ENCODE data around the gene TGIF2. TPM values are rescaled to one million over a fixed set of nuclear protein-coding genes. Genes with fewer than 3 reads are reported as not detected.

Gene TGIF2
- total RNA-seq, 4 donors from 2014 or later: 10.6 to 12.7 (median 12.3) TPM

DNA sequence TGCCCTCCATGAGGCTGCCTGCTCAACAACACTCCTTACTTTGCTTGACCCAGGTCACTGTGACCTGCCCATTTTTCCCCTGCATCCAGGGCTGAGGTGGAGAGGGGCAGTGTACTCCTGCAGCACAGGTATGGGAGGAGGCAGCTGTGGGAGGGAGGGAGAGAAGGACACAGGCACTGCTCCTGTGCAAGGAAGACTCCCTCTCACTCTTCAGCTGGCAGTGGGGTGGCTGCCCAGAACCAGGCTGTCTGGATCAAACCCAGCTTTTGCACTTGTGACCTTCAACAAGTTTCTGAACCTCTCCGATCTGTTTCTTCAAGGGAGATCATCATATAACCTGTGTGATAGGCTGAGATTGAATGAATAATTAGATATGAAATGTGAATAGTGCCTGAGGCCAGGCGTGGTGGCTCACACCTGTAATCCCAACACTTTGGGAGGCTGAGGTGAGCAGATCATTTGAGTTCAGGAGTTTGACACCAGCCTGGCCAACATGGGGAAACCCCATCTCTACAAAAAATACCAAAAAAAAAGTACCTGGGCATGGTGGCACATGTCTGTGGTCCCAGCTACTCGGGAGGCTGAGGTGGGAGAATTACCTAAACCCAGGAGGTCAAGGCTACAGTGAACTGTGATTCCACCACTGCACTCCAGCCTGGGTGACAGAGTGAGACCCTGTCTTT, 14.1 kb downstream of the TGIF2 start:
- TF ChIP-seq, protein P1, sequence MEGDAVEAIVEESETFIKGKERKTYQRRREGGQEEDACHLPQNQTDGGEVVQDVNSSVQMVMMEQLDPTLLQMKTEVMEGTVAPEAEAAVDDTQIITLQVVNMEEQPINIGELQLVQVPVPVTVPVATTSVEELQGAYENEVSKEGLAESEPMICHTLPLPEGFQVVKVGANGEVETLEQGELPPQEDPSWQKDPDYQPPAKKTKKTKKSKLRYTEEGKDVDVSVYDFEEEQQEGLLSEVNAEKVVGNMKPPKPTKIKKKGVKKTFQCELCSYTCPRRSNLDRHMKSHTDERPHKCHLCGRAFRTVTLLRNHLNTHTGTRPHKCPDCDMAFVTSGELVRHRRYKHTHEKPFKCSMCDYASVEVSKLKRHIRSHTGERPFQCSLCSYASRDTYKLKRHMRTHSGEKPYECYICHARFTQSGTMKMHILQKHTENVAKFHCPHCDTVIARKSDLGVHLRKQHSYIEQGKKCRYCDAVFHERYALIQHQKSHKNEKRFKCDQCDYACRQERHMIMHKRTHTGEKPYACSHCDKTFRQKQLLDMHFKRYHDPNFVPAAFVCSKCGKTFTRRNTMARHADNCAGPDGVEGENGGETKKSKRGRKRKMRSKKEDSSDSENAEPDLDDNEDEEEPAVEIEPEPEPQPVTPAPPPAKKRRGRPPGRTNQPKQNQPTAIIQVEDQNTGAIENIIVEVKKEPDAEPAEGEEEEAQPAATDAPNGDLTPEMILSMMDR (IDR thresholded peaks at IDR 0.05; ENCODE audit: low read depth): no peak

DNA sequence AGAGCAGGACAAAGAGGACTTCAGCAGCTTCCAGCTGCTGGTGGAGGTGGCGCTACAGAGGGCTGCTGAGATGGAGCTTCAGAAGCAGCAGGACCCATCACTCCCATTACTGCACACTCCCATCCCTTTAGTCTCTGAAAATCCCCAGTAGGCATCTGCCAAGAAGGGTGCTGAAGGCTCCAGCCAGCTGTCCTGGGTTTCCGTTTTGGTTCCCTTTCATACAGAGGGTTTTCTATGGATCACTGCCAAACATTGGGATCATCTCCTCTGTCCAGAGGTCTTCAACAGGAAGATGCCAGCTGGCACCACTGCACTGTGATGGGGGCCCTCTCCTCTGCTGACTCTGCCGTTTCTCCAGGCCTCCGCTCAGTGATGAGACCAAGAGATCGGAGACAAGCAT, 17.9 kb downstream of the TGIF2 start:
- TF ChIP-seq, protein P1 (IDR thresholded peaks at IDR 0.05; ENCODE audit: low read depth): no peak

DNA sequence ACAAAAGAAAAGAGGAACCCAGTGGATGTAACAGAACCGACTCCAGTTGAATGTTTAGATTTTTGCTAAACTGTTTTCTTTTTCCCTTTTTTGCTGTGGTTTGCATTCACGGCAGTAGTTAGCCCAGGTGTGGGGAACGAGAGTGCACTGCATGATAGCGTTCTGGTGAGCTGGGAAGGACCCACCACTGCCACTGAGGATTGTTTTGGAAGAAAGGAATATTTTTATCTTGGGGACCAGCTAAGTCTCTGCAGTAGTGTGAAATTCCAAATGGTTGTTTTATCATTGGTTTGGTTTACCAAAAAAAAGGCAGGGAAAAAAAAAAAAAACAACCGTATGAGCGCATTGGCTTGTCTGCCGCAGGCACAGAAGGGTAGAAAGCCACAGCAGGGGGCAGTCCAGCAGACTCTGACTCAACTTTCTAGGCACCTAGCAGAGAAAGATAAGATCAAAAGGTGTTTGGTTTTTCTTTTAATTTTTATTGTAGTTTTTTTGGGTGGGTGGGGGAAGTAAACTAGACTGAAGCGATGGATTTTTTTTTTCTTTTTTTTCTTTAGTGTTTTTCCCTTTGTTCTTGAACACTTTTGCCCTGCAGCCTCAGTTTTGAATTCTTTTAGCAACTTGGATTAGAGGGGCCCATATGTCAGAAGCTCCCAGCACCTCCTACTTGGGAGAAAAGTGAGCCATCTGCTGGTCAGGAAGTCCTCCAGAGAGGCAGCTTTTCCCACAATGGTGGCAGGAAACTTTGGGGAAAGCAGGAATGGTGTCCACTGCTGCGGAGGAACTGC, 18.7 kb downstream of the TGIF2 start:
- TF ChIP-seq, protein P1 (IDR thresholded peaks at IDR 0.05; ENCODE audit: low read depth): no peak

DNA sequence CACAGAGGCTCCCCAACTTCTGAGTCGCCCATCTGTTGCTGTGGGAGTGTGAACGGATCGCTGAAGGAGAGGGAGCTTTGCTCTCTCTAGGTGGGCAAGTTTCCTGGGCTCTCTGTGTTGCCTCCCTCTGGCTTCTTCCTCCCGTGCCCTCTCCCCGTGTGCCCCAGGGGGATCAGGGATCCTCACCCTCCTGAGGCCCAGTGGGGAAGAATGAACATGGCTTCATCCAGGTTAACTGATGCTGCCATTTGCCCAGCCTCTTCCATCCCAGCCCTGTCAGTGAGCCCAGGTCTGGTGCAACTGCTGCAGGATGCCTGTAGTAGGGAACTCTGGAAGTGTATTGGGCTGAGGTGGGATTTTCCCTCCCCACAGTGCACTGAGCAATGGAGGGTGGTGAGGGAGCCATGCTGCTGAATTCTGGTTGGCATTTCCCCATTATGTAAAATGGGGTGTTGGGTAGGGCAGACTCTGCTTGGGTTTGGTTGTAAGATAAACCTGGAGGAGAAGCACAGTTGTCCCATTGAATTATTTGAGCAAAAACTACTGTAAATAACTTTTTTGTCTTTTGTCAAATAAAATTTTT, 20.0 kb downstream of the TGIF2 start:
- TF ChIP-seq, protein P1 (IDR thresholded peaks at IDR 0.05; ENCODE audit: low read depth): no peak

DNA sequence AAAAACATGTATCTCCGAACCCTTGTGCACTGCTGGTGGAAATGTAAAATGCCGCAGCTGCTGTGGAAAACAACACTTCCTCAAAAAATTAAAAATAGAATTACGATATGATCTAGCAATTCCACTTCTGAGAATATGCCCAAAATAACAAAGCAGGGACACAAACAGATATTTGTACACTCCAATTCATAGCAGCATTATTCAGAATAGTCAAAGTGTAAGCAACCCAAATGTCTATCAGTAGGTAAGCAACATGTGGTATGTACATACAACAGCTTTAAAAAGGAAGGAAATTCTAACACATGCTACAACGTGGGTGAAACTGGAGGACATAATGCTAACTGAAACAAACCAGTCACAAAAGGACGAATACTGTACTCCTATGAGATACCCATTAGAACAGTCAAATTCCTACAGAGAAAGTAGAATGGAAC, 26.5 kb downstream of the TGIF2 start:
- TF ChIP-seq, protein P1 (IDR thresholded peaks at IDR 0.05; ENCODE audit: low read depth): no peak

DNA sequence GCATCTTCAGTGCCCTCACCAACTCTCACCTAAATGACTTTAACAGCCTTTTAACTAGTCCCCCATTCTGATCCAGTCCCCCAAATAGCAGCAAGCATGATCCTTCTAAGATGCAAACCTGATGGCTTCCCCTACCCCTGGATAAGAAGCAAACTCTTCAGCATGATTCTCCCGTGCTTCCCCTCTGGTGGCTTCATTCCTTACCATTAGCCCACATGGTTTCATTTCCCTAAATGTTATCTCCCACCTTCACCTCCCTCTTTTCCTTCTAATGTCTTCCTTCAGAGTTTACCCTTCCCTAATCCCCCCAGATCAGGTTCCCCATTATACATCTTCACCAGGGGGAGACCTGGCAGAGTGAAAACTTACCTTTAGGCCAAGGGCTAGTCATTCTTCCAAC, 28.1 kb downstream of the TGIF2 start:
- TF ChIP-seq, protein P1 (IDR thresholded peaks at IDR 0.05; ENCODE audit: low read depth): no peak

DNA sequence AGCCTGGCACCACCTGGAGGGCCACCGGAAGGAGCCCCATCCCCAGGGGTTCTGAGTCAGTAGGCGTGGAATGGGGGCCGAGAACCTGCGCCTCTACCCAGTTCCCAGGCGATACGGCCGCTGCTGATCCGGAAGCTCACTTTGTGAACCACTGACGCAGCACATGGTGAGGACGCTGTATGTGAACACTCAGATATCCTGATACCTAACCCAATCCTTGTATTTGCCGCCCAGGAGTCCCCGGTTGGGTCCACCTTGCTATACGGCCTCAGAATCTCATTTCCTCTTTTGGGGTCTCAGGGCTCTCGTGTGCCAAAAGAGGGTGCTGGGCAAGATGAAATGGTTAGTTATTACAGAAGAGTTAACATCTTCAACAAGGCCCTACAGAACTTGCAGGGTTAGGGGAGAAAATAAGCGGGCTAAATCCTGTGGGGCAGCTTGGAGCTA, 31.6 kb downstream of the TGIF2 start:
- TF ChIP-seq, protein P1 (IDR thresholded peaks at IDR 0.05; ENCODE audit: low read depth): no peak

Data from subcutaneous adipose tissue (tissue), 4 donors.